GM19025 (cell line): Measurements from ENCODE around the gene ISCA2.
"Not testable (repeated sequence)": the region's sequence is repeated elsewhere in the genome, so short reads cannot be mapped to it uniquely, and the experiment has no call there.

ENCODE experiments used
- ATAC-seq: cut with Tn5 transposase; IDR thresholded peaks from one replicate; pipeline ENCODE4 v1.9.1; 2021; ENCODE audit warnings: mild to moderate bottlenecking, low read depth, moderate library complexity; ENCODE audit not compliant: unreplicated experiment

Gene ISCA2

GRCh38 chr14:74525361-74525851, 31.8 kb downstream of the ISCA2 start:
- ATAC-seq = no peak

- no peak for ATAC-seq
Measured at GRCh38 chr14:74526854-74527585, 33.5 kb downstream of the ISCA2 start.

GRCh38 chr14:74527736-74528280, 34.2 kb downstream of the ISCA2 start:
- ATAC-seq = no peak

- no peak for ATAC-seq
Measured at GRCh38 chr14:74528406-74528805, 34.8 kb downstream of the ISCA2 start.

GRCh38 chr14:74528886-74529285, 35.3 kb downstream of the ISCA2 start:
- no peak for ATAC-seq

- no peak for ATAC-seq
Measured at GRCh38 chr14:74531006-74531405, 37.4 kb downstream of the ISCA2 start.

- ATAC-seq = no peak
Measured at GRCh38 chr14:74531467-74531866, 37.9 kb downstream of the ISCA2 start.

- no peak for ATAC-seq
Measured at GRCh38 chr14:74532246-74532645, 38.7 kb downstream of the ISCA2 start.

GRCh38 chr14:74533576-74533975, 40.0 kb downstream of the ISCA2 start:
- ATAC-seq = no peak

- no peak for ATAC-seq
Measured at GRCh38 chr14:74535756-74536325, 42.3 kb downstream of the ISCA2 start.

- not testable (repeated sequence) for ATAC-seq
Measured at GRCh38 chr14:74536336-74536735, 42.8 kb downstream of the ISCA2 start.

GRCh38 chr14:74538411-74539391, 45.1 kb downstream of the ISCA2 start:
- no peak for ATAC-seq

- no peak for ATAC-seq
Measured at GRCh38 chr14:74539503-74539902, 45.9 kb downstream of the ISCA2 start.

- ATAC-seq = no peak
Measured at GRCh38 chr14:74541225-74541624, 47.7 kb downstream of the ISCA2 start.

- ATAC-seq = no peak
Measured at GRCh38 chr14:74542056-74542685, 48.6 kb downstream of the ISCA2 start.

- ATAC-seq = no peak
Measured at GRCh38 chr14:74543771-74544438, 50.3 kb downstream of the ISCA2 start.

GRCh38 chr14:74545386-74545785, 51.8 kb downstream of the ISCA2 start:
- no peak for ATAC-seq

GRCh38 chr14:74546416-74546815, 52.9 kb downstream of the ISCA2 start:
- ATAC-seq = no peak
